Mesenchymal stem cell (in vitro differentiated cells and primary cell): Measurements from ENCODE around the gene PLEKHH1.

Experiments used
- DNase-seq: peaks from one replicate; pipeline ENCODE4 v3.0.0-alpha.2; 2013
- H2AFZ ChIP-seq: one replicate; pipeline ENCODE4 v1.6.1; 2013; ENCODE audit warnings: low read depth, mild to moderate bottlenecking, control low read depth, inconsistent platforms, low read length, moderate library complexity
- H2AK5ac ChIP-seq: 2 replicates; pipeline ENCODE4 v1.6.1; 2013; ENCODE audit warnings: low read length, moderate library complexity, mild to moderate bottlenecking, inconsistent platforms; ENCODE audit not compliant: severe bottlenecking
- H2BK120ac ChIP-seq: one replicate; pipeline ENCODE4 v1.6.1; 2013; ENCODE audit warnings: low read depth, mild to moderate bottlenecking, inconsistent platforms, low read length, moderate library complexity
- H2BK12ac ChIP-seq, 2 experiments: one replicate each; pipeline ENCODE4 v1.6.1; 2013; ENCODE audit warnings: inconsistent platforms in 2 of 2, low read length in 2 of 2, mild to moderate bottlenecking in 2 of 2, moderate library complexity in 2 of 2, control low read depth in 1 of 2
- H2BK15ac ChIP-seq: one replicate; pipeline ENCODE4 v1.6.1; 2013; ENCODE audit warnings: mild to moderate bottlenecking, low read depth, inconsistent platforms; ENCODE audit not compliant: poor library complexity, severe bottlenecking
- H2BK5ac ChIP-seq: 2 replicates; pipeline ENCODE4 v1.6.1; 2013; ENCODE audit warnings: low read depth, mild to moderate bottlenecking, low read length, control low read depth, inconsistent platforms; ENCODE audit not compliant: poor library complexity, severe bottlenecking
- H3K14ac ChIP-seq, 2 experiments: one replicate each; pipeline ENCODE4 v1.6.1; 2013; ENCODE audit warnings: inconsistent platforms in 2 of 2, low read length in 2 of 2, control low read depth in 1 of 2, mild to moderate bottlenecking in 1 of 2, moderate library complexity in 1 of 2
- H3K18ac ChIP-seq, 2 experiments: one replicate each; pipeline ENCODE4 v1.6.1; 2013; ENCODE audit warnings: inconsistent platforms in 2 of 2, low read length in 2 of 2, control low read depth in 1 of 2, low read depth in 1 of 2, mild to moderate bottlenecking in 1 of 2
- H3K23ac ChIP-seq, 2 experiments: one replicate each; pipeline ENCODE4 v1.6.1; 2013; ENCODE audit warnings: inconsistent platforms in 2 of 2, low read length in 2 of 2, mild to moderate bottlenecking in 2 of 2, moderate library complexity in 2 of 2, control low read depth in 1 of 2
- H3K27ac ChIP-seq: 2 replicates; pipeline ENCODE4 v1.5.1; 2013; ENCODE audit warnings: mild to moderate bottlenecking, moderate library complexity, low read length, control low read depth, inconsistent platforms; ENCODE audit not compliant: poor library complexity, severe bottlenecking
- H3K27me3 ChIP-seq, 2 experiments: 2 replicates each; pipeline versions ENCODE4 v1.6.1 to v1.7.0; 2013; ENCODE audit warnings: low read length in 2 of 2, mild to moderate bottlenecking in 2 of 2, moderate library complexity in 2 of 2, control low read depth in 1 of 2, inconsistent platforms in 1 of 2; ENCODE audit not compliant: control insufficient read depth in 1 of 2, insufficient read depth in 1 of 2
- H3K36me3 ChIP-seq, 2 experiments: 2 replicates each; pipeline versions ENCODE4 v1.6.1 to v1.7.0; 2013; ENCODE audit warnings: low read length in 2 of 2, control low read depth in 1 of 2, inconsistent platforms in 1 of 2, low read depth in 1 of 2, mild to moderate bottlenecking in 1 of 2; ENCODE audit not compliant: insufficient read depth in 2 of 2, control insufficient read depth in 1 of 2
- H3K4ac ChIP-seq, 2 experiments: one replicate each; pipeline ENCODE4 v1.6.1; 2013; ENCODE audit warnings: inconsistent platforms in 2 of 2, low read length in 2 of 2, mild to moderate bottlenecking in 2 of 2, moderate library complexity in 2 of 2, control low read depth in 1 of 2, low read depth in 1 of 2
- H3K4me1 ChIP-seq: 2 replicates; pipeline ENCODE4 v1.6.1; 2013; ENCODE audit warnings: low read depth, low read length, control low read depth; ENCODE audit not compliant: control insufficient read depth, insufficient read depth
- H3K4me2 ChIP-seq: 2 replicates; pipeline ENCODE4 v1.6.1; 2013; ENCODE audit warnings: low read length, mild to moderate bottlenecking, inconsistent platforms; ENCODE audit not compliant: poor library complexity, severe bottlenecking
- H3K4me3 ChIP-seq, 2 experiments: 2 replicates each; pipeline versions ENCODE4 v1.5.1 to v1.7.0; 2013; ENCODE audit warnings: low read length in 2 of 2, mild to moderate bottlenecking in 2 of 2, control low read depth in 1 of 2, low read depth in 1 of 2; ENCODE audit not compliant: insufficient read depth in 1 of 2
- H3K79me1 ChIP-seq: replicated peaks from 2 replicates; pipeline ENCODE4 v1.6.1; 2013; ENCODE audit warnings: mild to moderate bottlenecking, control low read depth, low read length, inconsistent platforms; ENCODE audit not compliant: poor library complexity, severe bottlenecking
- H3K9ac ChIP-seq: 2 replicates; pipeline ENCODE4 v1.7.0; 2013; ENCODE audit warnings: mild to moderate bottlenecking, low read length, moderate library complexity
- H3K9me3 ChIP-seq: 2 replicates; pipeline ENCODE4 v1.7.0; 2013; ENCODE audit warnings: mild to moderate bottlenecking, low read length; ENCODE audit not compliant: control insufficient read depth
- H4K8ac ChIP-seq: one replicate; pipeline ENCODE4 v1.6.1; 2013; ENCODE audit warnings: inconsistent platforms, mild to moderate bottlenecking, low read length, moderate library complexity
- H4K91ac ChIP-seq: one replicate; pipeline ENCODE4 v1.6.1; 2013; ENCODE audit warnings: mild to moderate bottlenecking, low read length, inconsistent platforms
- WGBS: methylation state at CpG from one replicate; pipeline ENCODE4 v1.1.7; 2013; ENCODE audit warnings: mixed read lengths; 5-methylcytosine and 5-hydroxymethylcytosine counted together

The PLEKHH1 gene

GRCh38 chr14:67502867-67503266 lies 30.2 kb upstream of the PLEKHH1 start:
- Histone ChIP-seq H3K27ac (no peak overlapping the region), H4K8ac (no peak overlapping the region), H3K27me3 (peaks cover 0 to 4% of the 10 kb centered on the region in 2 experiments), H3K14ac (no peak overlapping the region), H2AFZ (no peak overlapping the region), H3K4me3 (no peak overlapping the region), H3K4ac (no peak overlapping the region), H2BK15ac (no peak overlapping the region), H2AK5ac (no peak overlapping the region), H3K18ac (no peak overlapping the region), H2BK5ac (no peak overlapping the region), H3K9ac (no peak overlapping the region), H2BK120ac (no peak overlapping the region), H3K79me1 (no peaks in the 10 kb centered on the region), H3K9me3 (no peaks in the 10 kb centered on the region), H3K4me2 (no peak overlapping the region), H2BK12ac (no peak overlapping the region), H4K91ac (no peak overlapping the region), H3K36me3 (no peaks in the 10 kb centered on the region), H3K23ac (no peak overlapping the region), H3K4me1 (no peaks in the 10 kb centered on the region)
- DNase-seq, result no peak
- 68% methylated on average over 6 of the region's 6 CpGs for WGBS

- no peak overlapping the region for H3K27ac ChIP-seq
- no peak overlapping the region for H3K4ac ChIP-seq
- no peaks in the 10 kb centered on the region for H3K4me1 ChIP-seq
- no peak overlapping the region for H3K9ac ChIP-seq
- no peak overlapping the region for H2AK5ac ChIP-seq
- H2AFZ ChIP-seq, result no peak overlapping the region
- H4K8ac ChIP-seq, result no peak overlapping the region
- no peak overlapping the region for H3K23ac ChIP-seq
- H2BK15ac ChIP-seq, result no peak overlapping the region
- no peaks in the 10 kb centered on the region for H3K36me3 ChIP-seq
- no peak overlapping the region for H2BK5ac ChIP-seq
- no peak overlapping the region for H4K91ac ChIP-seq
- no peak overlapping the region for H2BK120ac ChIP-seq
- no peak overlapping the region for H3K4me3 ChIP-seq
- H3K9me3 ChIP-seq, result no peaks in the 10 kb centered on the region
- peaks cover 2 to 4% of the 10 kb centered on the region in 2 experiments for H3K27me3 ChIP-seq
- no peak for DNase-seq
- H3K79me1 ChIP-seq, result no peaks in the 10 kb centered on the region
- no peak overlapping the region for H3K4me2 ChIP-seq
- H3K14ac ChIP-seq, result no peak overlapping the region
- no peak overlapping the region for H3K18ac ChIP-seq
- H2BK12ac ChIP-seq, result no peak overlapping the region
- WGBS, result 83% methylated on average over 7 of the region's 7 CpGs
Observed at GRCh38 chr14:67503331-67503730, 29.8 kb upstream of the PLEKHH1 start.

GRCh38 chr14:67505254-67505653 lies 27.8 kb upstream of the PLEKHH1 start:
- no peak for DNase-seq
- no peak overlapping the region for H2BK5ac ChIP-seq
- no peaks in the 10 kb centered on the region for H3K9me3 ChIP-seq
- no peak overlapping the region for H2AFZ ChIP-seq
- no peak overlapping the region for H3K4me3 ChIP-seq
- no peak overlapping the region for H3K18ac ChIP-seq
- H3K27me3 ChIP-seq, result peaks cover 4 to 5% of the 10 kb centered on the region in 2 experiments
- H4K91ac ChIP-seq, result no peak overlapping the region
- no peak overlapping the region for H3K4me2 ChIP-seq
- no peaks in the 10 kb centered on the region for H3K79me1 ChIP-seq
- H3K4me1 ChIP-seq, result no peaks in the 10 kb centered on the region
- no peak overlapping the region for H2BK12ac ChIP-seq
- H2BK15ac ChIP-seq, result no peak overlapping the region
- H4K8ac ChIP-seq, result no peak overlapping the region
- H3K4ac ChIP-seq, result no peak overlapping the region
- WGBS, result 69% methylated on average over 1 of the region's 1 CpG
- no peak overlapping the region for H2AK5ac ChIP-seq
- no peak overlapping the region for H3K27ac ChIP-seq
- H2BK120ac ChIP-seq, result no peak overlapping the region
- no peak overlapping the region for H3K9ac ChIP-seq
- H3K14ac ChIP-seq, result no peak overlapping the region
- H3K23ac ChIP-seq, result no peak overlapping the region
- no peaks in the 10 kb centered on the region for H3K36me3 ChIP-seq

- Histone ChIP-seq H3K27ac (no peak overlapping the region), H2AFZ (no peak overlapping the region), H4K8ac (no peak overlapping the region), H4K91ac (no peak overlapping the region), H3K27me3 (peaks cover 0 to 11% of the 10 kb centered on the region in 2 experiments), H3K4me2 (no peak overlapping the region), H2BK12ac (no peak overlapping the region), H3K4ac (no peak overlapping the region), H3K18ac (no peak overlapping the region), H3K9me3 (no peaks in the 10 kb centered on the region), H3K23ac (no peak overlapping the region), H3K36me3 (no peaks in the 10 kb centered on the region), H2BK15ac (no peak overlapping the region), H3K4me3 (no peak overlapping the region), H3K9ac (no peak overlapping the region), H2BK120ac (no peak overlapping the region), H2AK5ac (no peak overlapping the region), H3K14ac (no peak overlapping the region), H2BK5ac (no peak overlapping the region), H3K4me1 (peaks cover 2% of the 10 kb centered on the region), H3K79me1 (no peaks in the 10 kb centered on the region)
- 0% methylated on average over 1 of the region's 3 CpGs for WGBS
- DNase-seq, result no peak
Observed at GRCh38 chr14:67508956-67509355, 24.1 kb upstream of the PLEKHH1 start.
